SK-N-MC (cell line): Measurements from ENCODE around the gene FILIP1L.

Experiments
- DNase-seq: peaks from one replicate; pipeline ENCODE4 v3.0.0-alpha.2; 2011; ENCODE audit warnings: low read depth, low spot score
- H3K27ac ChIP-seq: fragments of 200-600 bp; sonication (generic); 2 replicates; pipeline ENCODE4 v1.5.1; 2016; ENCODE audit warnings: mixed run types
- H3K36me3 ChIP-seq: fragments of 200-600 bp; sonication (generic); 2 replicates; pipeline ENCODE4 v1.6.1; 2017; ENCODE audit warnings: antibody characterized with exemption, low read length, mixed read lengths; ENCODE audit not compliant: insufficient read depth
- H3K4me3 ChIP-seq: fragments of 200-600 bp; sonication (generic); 2 replicates; pipeline ENCODE4 v1.5.1; 2016
- H3K9ac ChIP-seq: fragments of 200-600 bp; sonication (generic); 2 replicates; pipeline ENCODE4 v1.8.0; 2017; ENCODE audit warnings: mixed run types, mixed read lengths; ENCODE audit not compliant: insufficient read length
- H3K9me3 ChIP-seq: fragments of 200-600 bp; sonication (generic); 2 replicates; pipeline ENCODE4 v1.6.1; 2017; ENCODE audit warnings: low read depth, mild to moderate bottlenecking, antibody characterized with exemption, low read length, moderate library complexity, mixed read lengths
- EZH2 ChIP-seq: fragments of 200-600 bp; sonication (generic); IDR thresholded peaks from one replicate; pipeline ENCODE4 v1.6.1; 2017; ENCODE audit warnings: antibody characterized with exemption
- FOXP2 ChIP-seq: optimal IDR thresholded peaks from 2 replicates; pipeline ENCODE3; 2011; ENCODE audit warnings: mild to moderate bottlenecking, moderate library complexity; ENCODE audit not compliant: insufficient read depth; ENCODE audit errors: extremely low read length, control extremely low read depth
- POLR2AphosphoS5 ChIP-seq: IDR thresholded peaks from 2 replicates; pipeline ENCODE4 v1.6.1; 2012; ENCODE audit warnings: mild to moderate bottlenecking, low read depth, low read length, borderline replicate concordance

Gene FILIP1L

DNA sequence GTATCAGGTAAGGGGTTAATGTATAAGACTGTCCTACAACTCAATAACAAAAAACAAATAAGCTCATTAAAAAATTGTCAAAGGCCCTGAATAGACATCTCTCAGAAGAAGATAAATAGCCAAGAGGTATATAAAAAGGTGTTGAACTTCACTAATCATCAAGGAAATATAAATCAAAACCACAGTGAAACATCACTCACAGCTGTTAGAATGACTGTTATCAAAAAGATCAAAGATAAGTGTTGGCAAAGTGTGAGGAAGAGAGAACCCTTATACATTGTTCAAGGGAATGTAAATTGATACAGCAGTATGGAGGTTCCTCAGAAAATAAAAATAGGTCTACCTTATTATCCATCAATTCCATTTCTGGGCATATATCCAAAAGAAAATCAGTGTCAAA lies 95.5 kb downstream of the FILIP1L start:
- TF ChIP-seq EZH2 (no peak), FOXP2 (no peak), POLR2AphosphoS5 (no peak)
- Histone ChIP-seq H3K9ac (no peak overlapping the region), H3K27ac (no peak overlapping the region), H3K4me3 (no peak overlapping the region), H3K9me3 (no peaks in the 10 kb centered on the region; the same call in 1 of the 2 replicates), H3K36me3 (no peaks in the 10 kb centered on the region)
- no peak for DNase-seq

DNA sequence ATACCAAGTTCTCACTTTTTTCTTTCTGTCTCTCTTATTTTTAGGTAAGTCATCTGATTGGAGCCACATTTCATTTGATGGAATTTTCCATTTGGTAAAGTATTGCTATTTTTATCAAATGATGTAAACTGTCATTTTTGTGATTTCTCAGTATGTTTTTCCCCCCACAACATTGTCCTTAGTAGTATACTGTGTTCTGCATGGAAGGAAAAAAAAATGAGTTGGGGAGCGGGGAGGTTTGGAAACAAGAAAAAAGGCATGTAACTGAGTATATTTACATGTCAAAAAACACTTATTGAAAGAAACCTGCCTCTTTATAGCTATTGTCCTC lies 104.2 kb downstream of the FILIP1L start:
- H3K36me3 ChIP-seq: no peaks in the 10 kb centered on the region
- no peak overlapping the region for H3K4me3 ChIP-seq
- TF ChIP-seq FOXP2 (no peak), EZH2 (no peak), POLR2AphosphoS5 (no peak)
- DNase-seq: no peak
- no peaks in the 10 kb centered on the region; the same call in 1 of the 2 replicates for H3K9me3 ChIP-seq
- H3K27ac ChIP-seq: no peak overlapping the region
- no peak overlapping the region for H3K9ac ChIP-seq

DNA sequence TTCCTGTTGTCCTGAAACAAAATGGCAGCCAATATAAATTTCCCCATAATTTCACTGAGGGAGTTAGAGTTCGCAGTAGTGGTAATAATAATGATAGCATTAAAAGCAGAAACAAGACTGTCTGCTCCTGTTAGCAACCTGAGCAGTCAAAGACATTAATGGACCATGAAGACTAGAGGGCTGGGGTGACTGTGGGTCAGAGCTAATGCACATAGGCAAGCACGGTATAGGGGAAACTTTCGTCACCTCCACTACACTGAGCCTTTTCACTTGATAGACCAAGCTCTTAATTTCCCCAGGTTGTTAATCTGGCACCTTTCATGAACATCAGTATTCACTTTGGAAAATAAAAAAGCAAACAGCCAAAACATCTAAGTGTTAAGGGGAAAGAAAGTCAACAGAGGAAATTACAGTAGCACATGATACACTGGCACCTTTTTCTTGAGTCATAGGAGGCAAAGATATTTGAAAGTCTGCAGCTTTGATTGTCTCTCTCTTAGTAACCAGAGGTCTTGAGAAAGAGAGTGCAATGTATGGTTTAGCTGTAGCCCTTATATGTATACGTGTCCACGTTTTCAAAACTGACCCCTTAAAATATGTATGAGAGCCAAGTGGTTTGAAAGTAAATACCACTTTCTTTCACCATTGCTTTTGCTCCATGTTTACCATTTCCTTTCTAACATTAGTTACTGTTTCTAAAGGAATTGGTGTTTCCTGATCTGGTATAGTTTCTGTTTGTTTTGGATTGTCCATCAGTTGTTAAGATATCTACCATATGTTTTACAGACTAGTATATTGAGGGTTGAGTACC lies 104.8 kb downstream of the FILIP1L start:
- TF ChIP-seq EZH2 (no peak), FOXP2 (no peak), POLR2AphosphoS5 (no peak)
- no peak overlapping the region for H3K27ac ChIP-seq
- H3K4me3 ChIP-seq: no peak overlapping the region
- no peak overlapping the region for H3K9ac ChIP-seq
- no peaks in the 10 kb centered on the region for H3K36me3 ChIP-seq
- DNase-seq: no peak
- H3K9me3 ChIP-seq: no peaks in the 10 kb centered on the region

DNA sequence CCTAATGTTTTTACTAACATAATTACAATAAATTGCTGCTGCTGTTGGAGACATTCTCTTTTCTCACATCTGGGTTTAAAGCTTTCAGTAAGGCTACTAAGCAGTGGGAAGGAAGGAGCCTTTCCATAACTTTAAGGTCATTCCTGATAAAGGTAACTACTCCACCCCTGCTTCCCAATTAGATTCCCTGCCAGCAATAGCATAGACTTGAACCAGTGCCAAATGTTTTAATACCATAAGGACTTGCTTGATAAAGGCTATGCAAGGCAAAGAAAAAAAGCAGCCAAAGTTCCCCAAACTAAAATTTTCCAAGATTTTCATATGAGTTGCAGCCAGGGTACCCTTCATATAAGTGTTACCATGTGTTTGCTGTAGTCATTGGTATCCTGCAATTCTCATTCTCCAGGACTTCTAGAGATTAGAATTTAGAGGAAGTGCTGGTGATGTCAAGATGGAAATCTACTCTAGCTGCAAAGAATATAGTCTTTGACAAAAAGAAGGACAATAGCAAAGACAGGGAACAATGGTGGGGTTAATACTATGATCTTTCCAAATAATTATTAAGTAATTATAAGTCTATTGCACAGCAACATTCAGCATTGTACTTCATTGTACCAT lies 106.1 kb downstream of the FILIP1L start:
- Histone ChIP-seq H3K9ac (no peak overlapping the region), H3K27ac (no peak overlapping the region), H3K36me3 (no peaks in the 10 kb centered on the region), H3K9me3 (no peaks in the 10 kb centered on the region), H3K4me3 (no peak overlapping the region)
- DNase-seq: no peak
- TF ChIP-seq FOXP2 (no peak), POLR2AphosphoS5 (no peak), EZH2 (no peak)

DNA sequence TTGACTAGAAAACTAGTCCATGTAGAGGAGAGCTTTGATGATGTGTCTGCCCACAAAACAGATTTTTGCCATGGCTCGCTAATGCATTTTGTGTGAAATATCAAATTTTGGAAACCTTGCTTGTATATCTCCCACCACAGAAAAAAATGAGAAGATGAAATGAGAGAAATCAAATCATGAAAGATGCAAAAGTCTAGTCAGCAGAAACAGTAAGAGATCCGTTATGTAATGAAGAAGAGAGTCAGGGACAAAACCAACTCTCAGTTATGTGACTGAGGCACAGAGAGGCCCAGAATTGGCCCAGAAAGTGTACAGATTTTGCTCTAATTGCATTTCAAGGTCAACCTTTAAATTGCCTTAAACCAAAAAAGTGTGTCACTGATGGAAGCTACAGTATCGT lies 107.0 kb downstream of the FILIP1L start:
- DNase-seq: no peak
- Histone ChIP-seq H3K27ac (no peak overlapping the region), H3K36me3 (no peaks in the 10 kb centered on the region), H3K9me3 (no peaks in the 10 kb centered on the region), H3K9ac (no peak overlapping the region), H3K4me3 (no peak overlapping the region)
- no peak for TF ChIP-seq EZH2
- no peak for TF ChIP-seq FOXP2
- TF ChIP-seq POLR2AphosphoS5: no peak

DNA sequence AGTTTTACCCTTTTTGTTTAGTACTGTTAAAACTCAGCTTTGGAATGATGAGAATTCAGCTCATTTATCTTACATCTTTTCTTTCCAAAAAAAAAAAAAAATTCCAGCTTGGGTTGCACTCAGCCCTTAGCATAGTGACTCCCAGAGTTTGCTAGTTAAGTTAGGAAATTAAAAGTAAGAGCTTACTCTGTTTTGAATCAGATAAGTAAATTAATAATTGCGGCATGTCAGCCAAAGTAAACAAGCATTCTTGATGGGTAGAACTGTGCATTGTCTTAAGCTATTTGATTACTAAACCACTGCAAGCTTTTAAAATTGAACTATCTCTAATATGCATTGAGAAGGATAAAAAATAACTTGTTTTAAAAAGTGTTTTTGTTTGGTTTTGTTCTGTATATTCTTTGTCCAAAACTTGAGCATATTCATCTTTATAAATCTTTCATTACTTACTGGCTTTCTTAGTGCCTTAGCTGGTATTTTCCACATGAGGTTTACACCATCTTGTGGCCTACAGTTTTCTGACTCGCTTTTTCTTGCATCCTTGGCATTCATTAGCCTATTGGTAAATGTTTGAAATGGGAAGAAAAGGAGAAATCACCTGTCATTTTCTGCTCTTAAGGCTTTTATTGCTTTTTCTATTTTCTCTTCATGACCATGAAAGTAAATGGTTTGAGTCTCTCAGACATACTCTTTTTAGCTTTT lies 107.6 kb downstream of the FILIP1L start:
- H3K27ac ChIP-seq: no peak overlapping the region
- H3K9ac ChIP-seq: no peak overlapping the region

DNA sequence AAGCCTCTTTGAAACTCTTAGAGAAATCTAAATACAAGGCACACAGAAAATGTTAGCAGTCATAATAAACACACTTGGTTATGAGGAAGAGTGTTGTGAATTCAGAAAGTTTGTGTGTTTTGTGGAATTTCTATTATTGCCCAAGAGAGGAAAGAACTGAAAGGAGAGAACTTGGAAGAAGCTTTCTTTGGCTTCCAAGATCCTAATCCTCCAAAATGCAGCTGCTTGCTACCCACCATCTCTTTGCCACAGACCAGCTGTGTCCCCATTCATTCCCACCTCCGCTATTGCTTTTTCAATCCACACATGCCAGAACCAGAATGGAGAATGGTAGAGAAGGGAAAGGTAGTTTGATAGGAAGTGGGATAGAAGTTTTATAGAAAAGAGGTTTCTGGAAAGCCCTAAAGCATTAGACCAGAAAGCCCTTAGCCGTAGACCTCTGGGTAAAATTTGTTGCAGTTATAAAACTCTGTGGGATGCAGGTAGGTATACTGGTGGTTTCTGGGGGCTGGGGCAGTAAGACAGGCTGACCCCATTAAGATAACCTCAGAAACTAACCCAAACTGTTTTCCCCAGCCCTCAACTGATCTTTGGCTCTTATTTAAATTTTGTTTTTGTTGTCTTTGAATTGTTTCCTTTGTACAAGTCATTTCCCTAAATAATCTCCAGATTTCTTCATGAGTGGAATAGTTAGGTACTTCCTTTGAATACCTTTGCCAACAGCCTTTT lies 108.5 kb downstream of the FILIP1L start:
- H3K4me3 ChIP-seq: no peak overlapping the region
- H3K27ac ChIP-seq: no peak overlapping the region
- H3K36me3 ChIP-seq: no peaks in the 10 kb centered on the region
- DNase-seq: no peak
- TF ChIP-seq FOXP2 (no peak), EZH2 (no peak), POLR2AphosphoS5 (no peak)
- H3K9ac ChIP-seq: no peak overlapping the region
- no peaks in the 10 kb centered on the region for H3K9me3 ChIP-seq

More for the DNA sequence above, 107.6 kb downstream of the FILIP1L start:
- TF ChIP-seq EZH2 (no peak), POLR2AphosphoS5 (no peak), FOXP2 (no peak)
- Histone ChIP-seq H3K4me3 (no peak overlapping the region), H3K36me3 (no peaks in the 10 kb centered on the region), H3K9me3 (no peaks in the 10 kb centered on the region)
- DNase-seq: no peak

DNA sequence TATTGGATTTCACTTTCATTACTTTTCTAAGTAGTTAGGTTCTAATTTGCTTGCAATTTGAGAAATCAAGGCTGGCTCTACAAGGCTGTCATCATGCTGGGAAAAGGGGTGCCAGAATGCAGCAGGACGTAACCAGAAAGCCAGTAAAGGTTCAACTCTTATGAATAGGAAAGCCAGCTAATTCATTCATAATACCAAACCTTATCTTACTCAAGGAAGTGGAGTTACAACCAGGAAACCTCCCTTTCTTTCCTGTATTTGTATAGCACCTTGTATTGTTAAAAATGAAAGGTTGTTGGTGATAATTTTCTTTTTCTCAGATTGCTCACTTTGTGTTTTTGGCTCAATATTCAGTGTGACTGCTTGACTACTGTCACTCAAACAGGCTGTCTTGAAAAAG lies 109.4 kb downstream of the FILIP1L start:
- Histone ChIP-seq H3K9ac (no peak overlapping the region), H3K27ac (no peak overlapping the region), H3K4me3 (no peak overlapping the region), H3K9me3 (no peaks in the 10 kb centered on the region), H3K36me3 (no peaks in the 10 kb centered on the region)
- TF ChIP-seq FOXP2 (no peak), EZH2 (no peak), POLR2AphosphoS5 (no peak)
- no peak for DNase-seq
